Subcutaneous adipose tissue (tissue), 4 donors: Measurements from ENCODE around the gene SMOC1. TPM values are rescaled to one million over a fixed set of nuclear protein-coding genes. Genes with fewer than 3 reads are reported as not detected.

ENCODE experiments used
- total RNA-seq, 4 donors: library from RNA; depleted of rRNA; stranded (reverse); fragments of >200 nt; gene quantifications; one replicate each; pipeline ENCODE4 v1.1.0, GENCODE V29; 2016
- TF ChIP-seq, protein P1 (sequence below): fragments of 450-650 bp; IDR thresholded peaks from one replicate; pipeline ENCODE4 v1.5.1; 2016; ENCODE audit warnings: low read depth, mild to moderate bottlenecking, control low read depth, antibody characterized with exemption, moderate library complexity

Gene SMOC1
- total RNA-seq, 4 donors from 2014 or later = 7.7 to 38.1 (median 29.9) TPM

DNA sequence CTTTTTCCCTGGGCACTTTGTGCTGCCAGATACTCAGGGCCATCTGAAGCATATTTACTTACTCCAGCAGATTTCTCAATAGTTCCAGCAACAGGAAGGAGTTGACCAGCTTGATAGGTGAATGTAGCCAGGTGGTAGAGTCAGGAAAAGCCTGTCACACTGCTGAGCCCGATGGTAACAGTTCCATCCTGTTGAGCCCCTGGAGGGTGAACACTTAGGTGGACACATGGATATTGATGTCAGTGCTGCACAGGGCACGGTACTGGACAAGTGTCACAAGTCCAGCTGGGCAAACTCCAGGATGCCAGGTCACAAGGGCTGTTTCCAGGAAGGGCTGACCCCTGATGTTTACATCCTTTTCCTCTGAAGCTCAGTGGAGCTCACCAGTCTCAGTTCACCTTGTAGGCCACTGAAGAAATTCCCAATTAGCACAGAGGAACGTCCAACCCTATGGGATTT, 2.3 kb upstream of the SMOC1 start:
- TF ChIP-seq, protein P1, sequence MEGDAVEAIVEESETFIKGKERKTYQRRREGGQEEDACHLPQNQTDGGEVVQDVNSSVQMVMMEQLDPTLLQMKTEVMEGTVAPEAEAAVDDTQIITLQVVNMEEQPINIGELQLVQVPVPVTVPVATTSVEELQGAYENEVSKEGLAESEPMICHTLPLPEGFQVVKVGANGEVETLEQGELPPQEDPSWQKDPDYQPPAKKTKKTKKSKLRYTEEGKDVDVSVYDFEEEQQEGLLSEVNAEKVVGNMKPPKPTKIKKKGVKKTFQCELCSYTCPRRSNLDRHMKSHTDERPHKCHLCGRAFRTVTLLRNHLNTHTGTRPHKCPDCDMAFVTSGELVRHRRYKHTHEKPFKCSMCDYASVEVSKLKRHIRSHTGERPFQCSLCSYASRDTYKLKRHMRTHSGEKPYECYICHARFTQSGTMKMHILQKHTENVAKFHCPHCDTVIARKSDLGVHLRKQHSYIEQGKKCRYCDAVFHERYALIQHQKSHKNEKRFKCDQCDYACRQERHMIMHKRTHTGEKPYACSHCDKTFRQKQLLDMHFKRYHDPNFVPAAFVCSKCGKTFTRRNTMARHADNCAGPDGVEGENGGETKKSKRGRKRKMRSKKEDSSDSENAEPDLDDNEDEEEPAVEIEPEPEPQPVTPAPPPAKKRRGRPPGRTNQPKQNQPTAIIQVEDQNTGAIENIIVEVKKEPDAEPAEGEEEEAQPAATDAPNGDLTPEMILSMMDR = no peak

DNA sequence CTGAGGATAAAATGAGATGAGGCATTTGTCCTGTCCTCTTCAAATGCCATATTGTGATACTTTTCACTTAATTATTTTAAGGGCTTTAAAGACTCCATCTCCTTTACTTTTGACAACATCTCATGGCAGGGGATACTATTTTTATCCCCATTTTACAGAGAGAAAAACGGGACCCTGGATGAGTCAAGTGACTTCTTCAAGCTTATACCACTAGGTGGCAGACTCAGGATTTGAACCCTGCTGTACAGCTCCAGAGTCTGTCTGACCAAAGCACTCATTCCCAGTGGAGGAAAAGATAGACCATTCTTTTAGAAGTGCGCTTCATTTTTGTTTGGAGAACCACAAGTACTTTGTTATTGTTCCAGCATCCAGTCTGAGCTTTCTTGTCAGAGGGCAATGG, 1.7 kb upstream of the SMOC1 start:
- TF ChIP-seq, protein P1 = no peak

DNA sequence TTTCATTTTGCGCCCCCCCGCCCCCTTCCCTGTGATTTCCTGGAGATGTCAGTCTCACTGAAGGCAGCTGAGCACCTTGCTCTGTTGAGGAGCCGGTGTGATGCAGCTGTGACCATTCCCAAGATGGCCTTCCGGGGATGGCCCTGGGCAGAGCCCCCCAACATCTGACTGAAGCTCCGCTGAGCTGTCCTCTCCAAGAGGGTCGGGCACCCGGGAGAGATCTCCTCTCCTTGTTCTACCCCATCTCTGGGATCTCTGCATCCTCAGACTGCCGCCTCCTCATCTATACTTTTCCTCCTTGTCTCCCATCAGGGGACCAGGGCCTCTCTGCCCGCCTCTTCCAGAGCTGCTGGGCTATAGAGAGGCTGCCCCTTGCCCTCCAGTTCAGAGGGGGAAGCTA, 965 bp upstream of the SMOC1 start:
- TF ChIP-seq, protein P1 = no peak

DNA sequence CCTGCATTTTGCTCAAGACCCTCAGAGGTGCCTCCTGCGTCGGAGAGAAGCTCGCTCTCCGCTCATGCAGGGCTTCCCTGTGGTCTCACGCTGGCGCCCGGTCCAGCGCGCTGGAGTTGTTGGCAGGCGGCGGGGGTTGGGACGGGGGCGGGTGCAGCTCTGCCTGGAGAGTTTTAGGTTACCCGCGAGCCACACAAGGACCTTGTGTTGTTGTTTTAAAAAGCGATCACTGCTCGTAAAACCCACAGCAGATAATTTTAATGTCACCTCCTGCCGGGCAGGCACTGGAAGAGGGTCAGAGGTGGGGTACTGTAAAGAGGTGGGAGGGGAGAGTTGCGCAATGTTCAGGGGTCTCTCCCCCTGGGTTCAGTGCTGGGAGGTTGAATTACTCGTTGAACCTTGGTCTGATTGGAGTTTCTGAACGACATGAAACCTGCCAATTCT, 850 bp downstream of the SMOC1 start:
- TF ChIP-seq, protein P1 = no peak

DNA sequence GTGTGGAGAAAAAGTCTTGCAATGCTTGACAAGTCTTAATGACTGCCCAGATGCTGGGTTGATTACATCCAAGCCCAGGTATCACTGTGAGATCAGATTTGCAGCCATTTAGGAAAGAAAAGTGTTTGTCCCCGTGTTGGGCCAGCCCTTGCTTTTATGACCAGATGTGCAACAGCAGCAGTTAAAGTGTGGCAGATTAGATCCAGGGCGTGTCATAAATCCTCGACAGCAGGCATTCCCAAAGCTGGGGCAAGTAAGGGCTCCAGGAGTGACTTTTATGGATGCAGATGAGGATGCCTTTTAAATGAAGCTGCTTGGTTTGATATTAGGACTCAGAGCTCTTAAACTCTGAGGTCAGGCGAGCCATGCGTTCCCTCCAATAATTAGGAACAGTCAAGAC, 1.7 kb downstream of the SMOC1 start:
- TF ChIP-seq, protein P1 = no peak

DNA sequence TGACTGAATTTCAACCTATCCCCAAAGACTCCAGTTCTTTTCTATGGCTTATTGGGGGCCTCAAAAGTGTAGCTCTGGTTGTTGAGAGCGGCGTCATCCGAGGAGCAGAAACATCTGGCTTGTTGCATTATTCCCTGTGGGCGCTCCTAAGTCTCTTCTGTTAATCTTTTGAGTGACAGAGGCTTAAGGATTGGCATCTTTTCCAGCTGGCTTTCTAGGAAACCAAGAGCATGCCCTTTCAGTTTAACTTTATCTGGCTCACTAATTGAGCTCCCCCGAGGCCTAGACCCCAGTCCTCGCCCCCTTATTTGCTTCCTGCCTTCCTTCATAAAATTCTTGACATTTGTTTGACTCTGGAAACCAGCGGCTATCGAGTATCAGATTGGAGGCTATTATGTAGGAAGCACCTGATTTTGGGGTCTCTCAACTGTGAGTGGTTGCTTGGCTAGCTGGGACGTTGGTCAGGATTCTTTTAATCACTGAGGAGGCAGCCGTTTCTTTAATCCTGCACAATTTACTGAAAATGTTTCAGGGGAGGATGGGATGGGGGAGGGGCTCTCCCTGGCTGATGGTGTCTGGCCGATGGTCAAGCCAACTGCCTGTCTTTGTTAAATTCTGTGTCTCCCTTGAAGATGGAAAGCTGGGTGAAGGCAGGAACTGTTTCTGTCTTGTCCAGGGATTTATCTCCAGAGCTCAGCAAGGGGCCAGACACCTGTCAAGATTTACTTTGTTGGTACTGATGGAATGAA, 3.1 kb downstream of the SMOC1 start:
- TF ChIP-seq, protein P1 = no peak

DNA sequence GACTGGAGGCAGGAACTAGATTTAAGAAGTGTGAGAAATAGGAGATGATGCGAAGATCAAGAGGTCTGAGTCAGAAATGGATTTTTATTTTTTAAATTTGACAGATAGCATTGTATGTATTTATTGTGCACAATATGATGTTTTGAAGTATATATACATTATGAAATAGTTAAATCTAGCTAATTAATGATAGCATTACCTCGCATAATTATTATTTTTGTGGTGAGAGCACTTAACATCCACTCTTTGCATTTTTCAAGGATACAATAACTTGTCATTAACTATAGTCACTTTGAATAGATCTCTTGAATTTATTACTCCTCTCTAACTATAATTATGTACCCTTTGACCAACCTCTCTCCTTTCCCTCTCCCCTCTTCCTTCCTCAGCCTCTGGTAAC, 3.7 kb downstream of the SMOC1 start:
- TF ChIP-seq, protein P1 = no peak
